Suprapubic skin (tissue), 4 donors: ENCODE results near the gene NR1H3. TPM values are rescaled to one million over a fixed set of nuclear protein-coding genes. Genes with fewer than 3 reads are reported as not detected.

Experiments
- DNase-seq, 2 donors: peaks; one replicate each; pipeline ENCODE4 v3.0.0-alpha.2; 2019; ENCODE audit warnings: low spot score in 2 of 2
- H3K27ac ChIP-seq: fragments of 200-600 bp; sonication (generic); one replicate; pipeline ENCODE4 v1.5.1; 2019
- H3K27me3 ChIP-seq: fragments of 200-600 bp; sonication (generic); one replicate; pipeline ENCODE4 v1.5.1; 2019
- H3K36me3 ChIP-seq: fragments of 200-600 bp; sonication (generic); one replicate; pipeline ENCODE4 v1.5.1; 2019
- H3K4me1 ChIP-seq: fragments of 200-600 bp; sonication (generic); one replicate; pipeline ENCODE4 v1.5.1; 2019
- H3K4me3 ChIP-seq: fragments of 200-600 bp; sonication (generic); one replicate; pipeline ENCODE4 v1.5.1; 2019; ENCODE audit warnings: mild to moderate bottlenecking
- H3K9me3 ChIP-seq: fragments of 200-600 bp; sonication (generic); one replicate; pipeline ENCODE4 v1.5.1; 2019
- EP300 ChIP-seq: sonication (generic); formaldehyde crosslinking; IDR thresholded peaks from one replicate; pipeline ENCODE4 v1.6.1; 2017; ENCODE audit warnings: antibody characterized with exemption
- POLR2A ChIP-seq, 2 donors: fragments of 450-650 bp; IDR thresholded peaks; one replicate each; pipeline ENCODE4 v1.6.1; 2017; ENCODE audit warnings: antibody characterized with exemption in 2 of 2, mild to moderate bottlenecking in 2 of 2, moderate library complexity in 2 of 2
- POLR2AphosphoS5 ChIP-seq, 3 donors: sonication (generic); formaldehyde crosslinking; IDR thresholded peaks; one replicate each; pipeline ENCODE4 v1.6.1; 2017; ENCODE audit warnings: antibody characterized with exemption in 3 of 3
- WGBS: methylation state at CpG from one replicate; pipeline ENCODE4 v1.1.5; 2018; 5-methylcytosine and 5-hydroxymethylcytosine counted together
- total RNA-seq, 4 donors: library from RNA; depleted of rRNA; stranded (reverse); fragments of >200 nt; gene quantifications; one replicate each; pipeline ENCODE4 v1.1.0, GENCODE V29; 2016
- TF ChIP-seq, protein P1 (sequence below), 2 donors: fragments of 200-600 bp in 1 of 2; fragments of 450-650 bp in 1 of 2; sonication (generic) in 1 of 2; IDR thresholded peaks; one replicate each; pipeline ENCODE4 v1.5.1; 2016 to 2019; ENCODE audit warnings: antibody characterized with exemption in 2 of 2, mild to moderate bottlenecking in 1 of 2, moderate library complexity in 1 of 2

NR1H3 gene
- total RNA-seq, 4 donors from 2014 or later, result 17.5 to 27.0 (median 25.0) TPM

DNA sequence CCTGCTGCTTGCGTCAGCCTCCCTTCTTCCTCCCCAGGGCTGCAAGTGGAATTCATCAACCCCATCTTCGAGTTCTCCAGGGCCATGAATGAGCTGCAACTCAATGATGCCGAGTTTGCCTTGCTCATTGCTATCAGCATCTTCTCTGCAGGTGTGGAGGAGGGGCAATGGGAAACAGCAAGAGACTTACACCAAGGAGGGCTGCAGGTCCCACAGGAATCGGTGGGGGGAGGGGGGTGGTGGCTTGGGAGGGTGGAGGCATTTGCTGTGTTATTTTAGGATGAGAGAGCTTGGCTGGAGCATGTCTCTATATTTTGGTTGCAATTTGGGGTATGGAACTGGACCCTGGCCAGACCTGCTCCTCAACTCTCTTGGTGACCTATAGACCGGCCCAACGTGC is 10.1 kb downstream of the NR1H3 start:
- no peak for DNase-seq
- peak overlapping the region; percentile 93 for H3K27ac ChIP-seq
- no peaks in the 10 kb centered on the region for H3K27me3 ChIP-seq
- H3K36me3 ChIP-seq, result no peaks in the 10 kb centered on the region
- no peak overlapping the region for H3K4me3 ChIP-seq
- no peaks in the 10 kb centered on the region for H3K9me3 ChIP-seq
- TF ChIP-seq EP300 (no peak), POLR2AphosphoS5 (IDR thresholded peaks at IDR 0.05) (no peak), POLR2A (IDR thresholded peaks at IDR 0.05) (no peak)
- TF ChIP-seq, protein P1, sequence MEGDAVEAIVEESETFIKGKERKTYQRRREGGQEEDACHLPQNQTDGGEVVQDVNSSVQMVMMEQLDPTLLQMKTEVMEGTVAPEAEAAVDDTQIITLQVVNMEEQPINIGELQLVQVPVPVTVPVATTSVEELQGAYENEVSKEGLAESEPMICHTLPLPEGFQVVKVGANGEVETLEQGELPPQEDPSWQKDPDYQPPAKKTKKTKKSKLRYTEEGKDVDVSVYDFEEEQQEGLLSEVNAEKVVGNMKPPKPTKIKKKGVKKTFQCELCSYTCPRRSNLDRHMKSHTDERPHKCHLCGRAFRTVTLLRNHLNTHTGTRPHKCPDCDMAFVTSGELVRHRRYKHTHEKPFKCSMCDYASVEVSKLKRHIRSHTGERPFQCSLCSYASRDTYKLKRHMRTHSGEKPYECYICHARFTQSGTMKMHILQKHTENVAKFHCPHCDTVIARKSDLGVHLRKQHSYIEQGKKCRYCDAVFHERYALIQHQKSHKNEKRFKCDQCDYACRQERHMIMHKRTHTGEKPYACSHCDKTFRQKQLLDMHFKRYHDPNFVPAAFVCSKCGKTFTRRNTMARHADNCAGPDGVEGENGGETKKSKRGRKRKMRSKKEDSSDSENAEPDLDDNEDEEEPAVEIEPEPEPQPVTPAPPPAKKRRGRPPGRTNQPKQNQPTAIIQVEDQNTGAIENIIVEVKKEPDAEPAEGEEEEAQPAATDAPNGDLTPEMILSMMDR (IDR thresholded peaks at IDR 0.05), result no peak
- 73% methylated on average over 6 of the region's 6 CpGs for WGBS
- peaks cover 49% of the 10 kb centered on the region for H3K4me1 ChIP-seq

DNA sequence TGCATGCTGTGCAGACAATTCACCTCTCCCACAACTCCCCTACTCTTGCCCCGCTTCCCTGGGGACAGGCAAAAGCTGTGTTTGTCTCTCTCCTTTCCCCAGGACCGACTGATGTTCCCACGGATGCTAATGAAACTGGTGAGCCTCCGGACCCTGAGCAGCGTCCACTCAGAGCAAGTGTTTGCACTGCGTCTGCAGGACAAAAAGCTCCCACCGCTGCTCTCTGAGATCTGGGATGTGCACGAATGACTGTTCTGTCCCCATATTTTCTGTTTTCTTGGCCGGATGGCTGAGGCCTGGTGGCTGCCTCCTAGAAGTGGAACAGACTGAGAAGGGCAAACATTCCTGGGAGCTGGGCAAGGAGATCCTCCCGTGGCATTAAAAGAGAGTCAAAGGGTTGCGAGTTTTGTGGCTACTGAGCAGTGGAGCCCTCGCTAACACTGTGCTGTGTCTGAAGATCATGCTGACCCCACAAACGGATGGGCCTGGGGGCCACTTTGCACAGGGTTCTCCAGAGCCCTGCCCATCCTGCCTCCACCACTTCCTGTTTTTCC is 10.7 kb downstream of the NR1H3 start:
- TF ChIP-seq, protein P1 (IDR thresholded peaks at IDR 0.05), result no peak
- no peak for TF ChIP-seq POLR2AphosphoS5 (IDR thresholded peaks at IDR 0.05)
- DNase-seq, result no peak
- 29% methylated on average over 12 of the region's 13 CpGs for WGBS
- peak overlapping the region; percentile 77 for H3K4me3 ChIP-seq
- H3K4me1 ChIP-seq, result peaks cover 49% of the 10 kb centered on the region
- H3K27me3 ChIP-seq, result no peaks in the 10 kb centered on the region
- no peaks in the 10 kb centered on the region for H3K9me3 ChIP-seq
- H3K27ac ChIP-seq, result peak overlapping the region; percentile 93
- no peaks in the 10 kb centered on the region for H3K36me3 ChIP-seq

DNA sequence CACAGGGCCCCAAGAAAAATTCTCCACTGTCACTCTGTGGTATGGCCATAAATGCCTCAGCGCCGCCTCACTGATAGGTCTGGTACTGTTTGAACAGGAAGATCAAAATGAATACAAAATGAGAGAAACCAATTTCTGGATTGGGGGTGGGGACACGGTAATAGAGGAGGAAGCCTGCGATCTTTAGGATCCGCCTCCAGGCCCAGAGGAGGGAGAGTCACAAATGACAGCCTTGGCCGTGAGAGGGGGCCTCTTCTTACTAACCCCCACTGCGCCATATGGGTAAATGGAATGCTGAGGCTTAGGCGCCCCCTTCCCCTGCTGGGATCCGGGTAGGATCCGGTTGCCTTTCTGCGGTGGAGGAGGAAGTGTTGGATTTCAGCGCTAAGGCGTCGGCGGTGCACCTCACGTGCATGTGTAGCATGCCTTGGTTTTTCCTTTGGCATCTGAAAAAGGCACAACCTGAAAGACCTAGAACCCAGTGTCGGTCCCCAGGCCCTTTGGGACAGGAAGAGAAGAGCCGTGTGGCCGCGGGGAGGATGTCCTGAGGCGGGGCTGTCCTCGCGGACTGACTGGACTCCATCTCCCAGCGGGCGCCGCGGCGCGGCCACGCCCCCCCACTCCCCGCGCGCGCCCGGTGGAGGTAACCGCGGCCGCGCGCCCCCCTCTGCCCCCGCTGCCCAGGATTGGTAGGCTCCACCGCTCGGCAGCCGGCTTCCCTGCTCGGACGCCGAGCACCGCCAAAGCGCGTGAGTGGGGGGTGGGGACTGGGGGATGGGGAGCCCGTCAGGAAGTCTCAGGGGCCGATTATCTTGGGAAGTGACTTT is 11.4 kb downstream of the NR1H3 start:
- TF ChIP-seq POLR2AphosphoS5 (IDR thresholded peaks at IDR 0.05), result peak in 2 of 3 donors; percentile 24 to 49
- TF ChIP-seq EP300, result no peak
- TF ChIP-seq, protein P1 (IDR thresholded peaks at IDR 0.05), result peak; percentile 21 to 26
- no peak for TF ChIP-seq POLR2A (IDR thresholded peaks at IDR 0.05)
- Histone ChIP-seq H3K27me3 (no peaks in the 10 kb centered on the region), H3K4me3 (peak overlapping the region; percentile 77), H3K4me1 (peaks cover 49% of the 10 kb centered on the region), H3K27ac (peak overlapping the region; percentile 93), H3K36me3 (peaks cover under 1% of the 10 kb centered on the region), H3K9me3 (no peaks in the 10 kb centered on the region)
- DNase-seq, result peak; percentile 93 to 94
- WGBS, result under 1% methylated on average over 16 of the region's 52 CpGs

DNA sequence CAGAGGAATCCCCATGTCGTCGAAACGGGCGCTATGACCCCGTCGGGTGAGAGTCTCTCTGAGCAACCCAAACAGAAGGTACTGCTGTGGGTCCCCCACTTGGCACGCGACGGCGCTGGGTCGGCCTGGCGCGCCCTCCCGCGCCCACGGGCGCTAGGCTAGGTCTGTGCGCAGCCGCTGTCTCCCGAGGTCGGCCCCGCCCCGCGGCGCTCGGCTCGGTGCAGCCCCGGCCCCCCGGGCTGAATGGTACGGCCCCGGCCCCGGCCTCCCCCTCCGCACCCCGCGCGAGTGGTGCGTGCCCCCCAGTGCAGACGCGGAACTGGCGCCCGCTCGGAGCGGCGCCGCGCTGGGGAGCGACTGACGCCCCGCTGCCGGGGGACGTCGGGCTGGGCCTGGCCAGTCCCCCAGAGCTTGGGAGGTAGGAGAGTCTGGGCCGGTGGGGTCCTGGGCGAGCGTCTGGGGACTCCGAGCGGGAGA is 12.1 kb downstream of the NR1H3 start, which contains the start of gene MADD:
Gene MADD (plus strand): TSS at position 305 of the 477 bp plus-strand sequence.
- 0% methylated on average over 1 of the region's 57 CpGs for WGBS
- no peaks in the 10 kb centered on the region for H3K9me3 ChIP-seq
- peaks cover 7% of the 10 kb centered on the region for H3K36me3 ChIP-seq
- H3K27me3 ChIP-seq, result no peaks in the 10 kb centered on the region
- peak within 1 kb of the TSS; percentile 77 for H3K4me3 ChIP-seq
- TF ChIP-seq EP300, result no peak
- TF ChIP-seq POLR2A (IDR thresholded peaks at IDR 0.05), result peak in 1 of 2 donors; percentile 68
- TF ChIP-seq, protein P1 (IDR thresholded peaks at IDR 0.05), result no peak
- TF ChIP-seq POLR2AphosphoS5 (IDR thresholded peaks at IDR 0.05), result peak in 1 of 3 donors; percentile 3
- peak within 1 kb of the TSS; percentile 93 for H3K27ac ChIP-seq
- peaks cover 49% of the 10 kb centered on the region for H3K4me1 ChIP-seq
- peak; percentile 89 for DNase-seq
